ENCODE results near the gene RPL10A.
A peak's percentile ranks its signal among the peaks of the same experiment; 100 is the strongest.

RPL10A gene

GRCh38 chr6:35493307-35493983 lies 25.2 kb downstream of the RPL10A start:
- no peak for DNase-seq

DNA sequence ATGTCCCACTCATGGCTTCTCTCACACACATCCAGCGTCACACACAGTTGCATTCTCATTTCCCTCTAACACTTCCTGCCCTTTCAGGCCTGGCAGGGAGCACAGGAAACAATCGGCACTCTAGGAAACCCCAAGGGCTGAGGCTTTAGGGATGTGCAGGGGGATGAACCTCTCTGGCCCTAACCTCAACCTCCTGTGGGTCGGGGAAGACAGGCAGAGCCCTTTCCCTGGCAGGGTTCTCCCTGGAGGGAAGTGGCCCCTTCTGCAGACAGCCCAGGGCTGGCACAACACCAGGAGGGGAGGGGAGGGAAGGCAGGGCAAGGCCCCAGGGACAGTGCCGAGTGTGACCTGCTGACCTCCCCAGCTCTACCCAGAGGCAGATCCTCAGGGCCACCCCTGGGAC lies 26.0 kb downstream of the RPL10A start:
- no peak for DNase-seq

DNA sequence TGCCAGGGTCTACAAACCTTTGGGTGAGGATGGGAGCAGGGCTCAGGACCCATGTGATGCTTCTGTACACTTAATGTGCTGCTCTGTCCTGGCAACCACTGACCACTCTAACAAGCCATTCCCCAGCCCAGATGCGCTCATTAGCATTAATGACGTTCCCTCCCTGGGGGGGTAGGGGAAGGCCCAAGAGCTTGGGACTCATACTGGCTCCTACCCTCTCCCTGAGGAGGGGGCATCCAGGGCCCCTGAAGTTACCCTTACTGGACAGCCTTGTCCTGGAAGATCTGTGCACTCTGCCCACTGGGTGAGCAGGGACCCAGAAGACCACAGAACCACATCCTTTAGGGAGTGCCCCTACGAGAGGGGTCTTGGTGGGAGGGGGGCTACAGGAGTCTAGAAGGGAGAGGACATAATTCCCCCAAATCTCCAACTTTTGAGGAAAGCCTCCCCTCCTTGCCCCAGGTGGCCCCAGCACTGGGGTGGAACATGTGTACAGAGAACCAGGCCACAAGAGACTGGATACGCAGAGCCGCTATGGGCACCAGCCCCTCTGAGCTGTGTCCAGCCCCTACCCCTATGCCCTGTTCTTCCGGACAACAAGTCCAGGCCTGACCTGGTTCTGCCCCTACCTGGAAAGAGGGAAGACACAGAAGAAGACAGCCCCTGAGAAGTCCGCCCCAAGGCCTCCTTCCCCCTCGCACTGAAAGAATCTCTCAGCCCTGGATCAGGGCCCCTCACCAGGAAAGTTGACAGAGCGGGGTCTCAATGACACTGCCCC lies 27.2 kb downstream of the RPL10A start:
- no peak for DNase-seq

DNA sequence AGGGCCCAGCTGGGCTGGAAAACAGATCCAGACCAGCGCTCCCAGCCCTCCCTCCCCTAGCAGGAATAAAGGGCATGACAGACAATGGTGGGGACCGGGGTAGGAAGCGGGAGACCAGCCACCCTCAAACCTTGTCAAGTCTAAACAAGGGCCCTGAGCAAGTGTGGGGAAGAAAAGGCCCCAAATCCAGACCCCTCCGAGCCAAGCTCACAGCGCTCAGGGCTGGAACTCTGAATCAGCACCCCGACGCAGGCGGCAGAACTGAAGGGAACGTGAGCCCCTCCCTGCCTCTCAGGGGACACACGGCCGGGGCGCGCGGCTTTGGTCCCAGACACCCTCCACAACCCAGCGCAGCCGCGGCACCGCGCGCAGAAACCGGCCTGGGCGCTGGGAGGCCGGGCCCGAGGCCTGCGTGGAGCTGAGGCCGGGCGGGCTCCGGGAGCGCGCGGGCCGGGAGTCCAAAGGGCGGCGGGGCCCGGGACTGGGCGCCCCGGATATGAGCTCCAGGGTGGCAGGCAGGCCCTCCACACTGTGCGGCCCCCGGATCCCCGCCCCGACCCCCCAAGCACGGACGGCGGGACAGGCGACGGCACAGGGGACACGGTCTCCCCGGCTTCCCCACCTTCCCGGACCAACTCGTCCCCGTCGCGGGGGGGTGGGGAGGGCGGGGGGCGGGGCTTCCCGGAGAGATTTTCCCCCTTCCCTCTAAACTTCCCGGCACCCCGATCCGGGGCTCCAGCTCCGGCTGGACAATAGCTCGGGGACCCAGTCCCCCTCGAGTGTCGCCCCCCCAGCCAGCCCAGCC lies 28.0 kb downstream of the RPL10A start:
- DNase-seq, result no peak

GRCh38 chr6:35496841-35497570 lies 28.8 kb downstream of the RPL10A start, which contains the start of gene TEAD3:
Gene TEAD3, minus strand, starts transcription at chr6:35497079.
- peak; percentile 21 for DNase-seq

DNA sequence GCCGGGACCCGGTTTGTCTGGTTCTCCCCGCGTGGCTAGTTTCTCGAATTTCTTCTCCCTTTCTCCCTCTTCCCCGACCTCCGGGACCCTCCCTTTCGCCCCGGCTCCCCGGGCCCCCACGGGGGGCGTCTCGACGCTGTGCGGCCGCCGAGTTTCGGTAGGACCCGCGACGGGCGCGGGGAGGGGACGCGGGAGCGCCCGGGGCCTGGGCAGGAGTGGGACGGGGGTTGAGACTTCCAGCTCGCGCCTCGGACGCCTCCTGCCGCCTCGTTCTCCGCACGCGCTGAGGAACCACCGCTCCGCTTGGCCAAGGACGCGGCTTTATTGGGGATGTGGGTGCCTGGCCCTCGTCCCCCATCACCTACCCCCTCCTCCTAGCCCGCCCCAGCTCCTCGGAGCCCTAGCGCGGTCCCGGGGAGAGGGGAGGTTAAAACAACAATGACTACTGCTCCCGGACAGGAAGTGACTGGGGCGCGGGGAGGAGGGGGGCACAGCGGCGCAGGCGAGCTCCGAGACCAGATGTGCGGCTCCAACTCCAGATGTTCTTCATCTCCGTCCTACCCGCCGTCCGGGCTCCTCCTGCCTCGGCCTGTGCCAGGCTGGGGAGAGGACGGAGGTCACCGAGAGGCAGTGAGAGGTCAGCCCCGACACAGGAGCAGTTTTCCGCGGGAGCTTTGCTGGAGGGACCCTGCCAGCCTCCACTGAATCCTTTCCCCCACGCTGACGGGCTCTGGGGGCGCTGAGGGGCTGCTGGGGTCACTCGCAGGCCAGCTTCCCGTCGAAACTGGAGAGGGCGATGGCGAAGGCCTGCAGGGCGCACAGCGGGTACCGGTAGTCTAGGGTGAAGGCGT lies 29.6 kb downstream of the RPL10A start:
- peak; percentile 44 for DNase-seq

DNA sequence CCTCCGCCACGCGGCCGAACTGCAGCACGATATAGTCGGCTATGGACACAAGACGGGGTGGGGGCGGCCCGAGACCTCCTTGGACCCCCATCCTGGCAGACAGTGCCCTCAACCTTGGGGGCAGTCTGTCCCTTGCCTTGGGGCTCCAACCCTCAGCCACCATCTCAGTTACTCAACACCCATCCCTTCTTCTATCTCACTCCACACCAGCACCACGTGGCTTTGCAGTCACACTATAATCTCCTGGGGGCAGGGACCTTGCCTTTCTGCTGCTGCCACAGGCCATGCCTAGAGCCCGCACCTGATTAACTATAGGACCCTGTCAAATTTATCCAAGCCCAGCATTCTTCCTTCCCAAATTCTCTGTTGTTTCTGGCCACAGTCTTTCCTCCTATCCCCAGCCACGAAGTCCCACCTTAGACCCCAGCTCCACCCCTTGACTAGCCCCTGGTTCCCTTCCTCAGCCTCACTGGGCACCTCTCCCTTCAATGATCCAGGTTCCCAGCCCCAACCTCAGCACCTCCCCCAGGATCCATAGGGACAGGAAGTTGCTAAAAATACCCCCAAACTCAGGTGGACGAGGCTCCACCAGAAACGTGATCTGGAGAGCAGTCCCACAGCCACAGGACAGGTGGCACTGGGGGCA lies 30.3 kb downstream of the RPL10A start:
- DNase-seq, result no peak

GRCh38 chr6:35499372-35499771 lies 31.2 kb downstream of the RPL10A start:
- DNase-seq, result no peak

DNA sequence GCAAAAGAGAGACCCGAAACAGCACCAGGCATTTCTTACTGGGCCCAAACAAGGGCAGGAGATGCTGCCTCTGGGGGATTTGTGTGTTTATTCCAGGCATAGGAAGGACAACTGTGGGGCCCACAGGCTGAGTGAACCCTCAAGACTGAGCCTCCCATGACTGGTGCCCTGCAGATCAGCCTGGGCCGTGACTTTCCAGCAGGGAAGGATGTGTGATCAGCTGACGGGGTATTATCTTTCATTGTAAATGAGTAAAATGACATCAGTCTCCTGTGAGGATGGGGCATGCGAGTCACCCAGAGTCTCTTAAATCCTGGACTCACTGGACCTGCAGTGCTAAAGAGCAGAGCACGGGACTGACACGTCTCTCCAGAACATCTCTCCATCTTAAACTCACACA lies 32.6 kb downstream of the RPL10A start:
- DNase-seq, result no peak

DNA sequence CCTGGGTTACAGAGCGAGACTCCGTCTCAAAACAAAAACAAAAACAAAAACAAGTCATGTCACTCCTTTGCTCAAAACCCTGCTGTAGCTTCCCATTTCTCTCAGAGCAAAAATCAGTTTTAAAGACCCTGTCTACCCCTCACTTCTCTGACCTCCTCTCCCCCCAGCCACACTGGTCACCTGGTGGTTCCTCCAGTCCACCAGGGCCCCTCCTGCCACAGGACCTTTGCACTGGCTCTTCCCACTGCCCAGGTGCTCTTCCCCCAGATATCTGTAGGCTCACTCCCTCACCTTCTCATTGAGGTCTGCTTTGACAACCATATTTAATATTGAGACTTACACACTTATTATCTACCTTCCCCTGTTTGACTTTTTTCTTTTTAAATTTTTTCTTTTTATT lies 33.6 kb downstream of the RPL10A start:
- DNase-seq, result no peak

DNA sequence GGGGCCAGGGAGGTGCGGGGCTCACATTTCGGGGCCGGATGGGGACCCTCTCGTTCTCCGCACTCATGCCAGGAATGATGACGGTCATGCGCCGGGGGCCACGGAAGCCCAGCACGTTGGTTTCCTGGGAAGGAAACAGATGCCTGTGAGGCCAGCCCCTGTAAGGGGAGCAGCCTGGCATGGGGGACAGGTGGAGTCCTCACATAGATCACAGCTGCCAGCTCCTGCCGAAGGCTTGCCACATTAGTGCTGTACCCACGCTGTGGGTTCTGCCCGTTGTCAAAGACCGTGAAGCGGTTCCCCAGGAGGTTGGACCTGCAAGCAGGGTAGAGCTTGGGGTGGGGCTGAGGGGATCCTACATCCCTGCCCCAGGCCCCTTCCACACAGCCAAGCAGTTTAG lies 35.3 kb downstream of the RPL10A start:
- no peak for DNase-seq

GRCh38 chr6:35505999-35506412 lies 37.8 kb downstream of the RPL10A start:
- DNase-seq, result no peak

DNA sequence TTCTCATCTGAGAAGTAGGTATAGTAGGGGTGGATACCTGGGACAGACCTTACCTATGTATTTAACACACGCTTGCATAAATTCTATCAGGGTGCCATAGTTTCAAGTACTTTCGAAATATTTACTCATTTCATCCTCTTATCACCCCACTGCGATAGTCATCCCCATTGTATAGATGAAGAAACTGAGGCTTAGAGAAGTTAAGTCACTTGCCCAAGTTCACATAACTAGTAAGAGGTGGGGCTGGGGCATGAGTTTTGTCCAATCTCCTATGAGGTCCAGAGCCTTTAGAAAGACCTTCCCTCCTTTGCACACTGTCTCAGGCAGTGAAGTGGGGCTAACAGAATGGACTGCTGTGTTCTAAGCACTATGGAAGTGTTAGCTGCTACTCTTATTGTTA lies 38.3 kb downstream of the RPL10A start:
- DNase-seq, result no peak

DNA sequence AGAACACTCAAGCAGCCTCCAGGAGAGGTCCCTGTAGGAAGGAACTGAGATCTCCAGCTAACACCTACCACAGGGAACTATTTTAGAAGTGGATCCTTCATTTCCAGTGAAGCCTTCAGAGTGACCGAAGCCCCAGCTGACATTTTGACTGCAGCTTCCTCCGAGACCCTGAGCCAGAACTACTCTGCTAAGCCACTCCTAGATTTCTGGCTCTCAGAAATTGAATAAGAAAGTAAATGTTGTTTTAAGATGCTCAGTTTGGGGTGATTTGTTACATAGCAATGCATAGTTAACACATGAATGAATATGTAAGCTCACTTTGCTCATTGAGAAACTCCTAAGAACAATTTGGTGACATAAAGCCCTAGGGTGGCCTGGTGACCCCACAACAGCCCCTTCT lies 39.0 kb downstream of the RPL10A start:
- DNase-seq, result no peak

GRCh38 chr6:35508027-35508426 lies 39.8 kb downstream of the RPL10A start:
- no peak for DNase-seq

DNA sequence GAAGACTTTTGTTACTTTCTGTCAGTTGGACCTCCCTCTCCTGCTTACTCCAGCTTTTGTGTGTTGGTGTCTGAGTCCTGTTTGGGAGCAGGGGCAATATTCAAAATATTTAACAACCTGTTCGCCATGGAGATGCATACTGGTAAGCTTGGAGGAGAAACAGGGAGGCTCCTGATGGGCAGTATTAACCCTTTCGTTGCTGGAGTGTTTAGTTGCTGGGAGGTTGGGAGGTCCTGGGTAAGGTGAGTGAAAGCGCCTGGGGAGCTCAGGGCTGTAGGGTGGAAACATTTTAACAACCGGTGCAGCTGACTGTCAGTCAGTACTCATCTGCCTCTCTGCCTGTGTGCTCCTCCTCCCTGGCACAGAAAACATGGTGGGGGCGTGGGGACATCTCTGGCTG lies 40.3 kb downstream of the RPL10A start:
- DNase-seq, result no peak

GRCh38 chr6:35510916-35511561 lies 42.8 kb downstream of the RPL10A start:
- no peak for DNase-seq

DNA sequence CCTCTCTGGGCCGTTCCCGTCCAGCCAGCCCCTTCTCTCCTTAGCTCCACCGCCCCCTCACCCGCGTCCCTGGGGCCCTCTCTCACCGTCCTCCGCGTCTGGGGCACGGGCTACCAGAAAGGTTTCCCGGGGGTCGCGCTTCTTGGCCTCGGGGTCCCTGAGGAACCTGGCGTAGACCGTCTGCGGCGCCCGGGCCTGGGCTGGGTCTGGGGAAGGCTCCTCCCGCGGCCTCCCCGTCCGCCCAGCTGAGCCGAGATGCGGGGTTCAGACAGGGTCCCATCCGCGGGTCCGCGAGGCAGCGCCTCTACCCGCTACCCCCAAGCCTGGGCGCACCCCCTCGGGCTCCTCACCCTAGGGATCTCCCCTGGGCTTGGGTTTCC lies 43.4 kb downstream of the RPL10A start:
- no peak for DNase-seq

GRCh38 chr6:35512006-35512405 lies 43.8 kb downstream of the RPL10A start:
- DNase-seq, result no peak

DNA sequence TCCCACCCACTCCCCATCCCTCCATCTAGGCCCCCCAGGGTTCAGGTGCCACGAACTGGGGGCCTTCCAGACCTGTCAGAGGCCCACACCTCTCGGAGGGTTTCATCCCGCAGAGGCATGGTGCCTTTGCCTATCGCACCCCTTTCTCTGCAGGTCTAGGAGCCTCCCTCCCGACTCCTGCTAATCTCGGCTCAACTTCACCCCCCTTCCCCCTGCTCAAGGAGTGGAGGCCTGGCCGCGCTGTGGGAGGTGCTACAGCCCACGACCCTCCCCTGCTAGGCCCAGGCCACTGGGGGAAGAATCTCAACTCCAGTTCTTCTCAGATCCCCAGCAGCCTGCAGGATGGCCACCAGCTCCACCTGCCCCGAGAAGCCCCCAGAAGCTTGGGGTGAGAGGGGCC lies 44.5 kb downstream of the RPL10A start, which contains the start of gene TULP1:
TULP1 (minus strand) TSS at position 157 of the 400 bp plus-strand sequence; CDS start at position 119, 38 bp downstream.
- DNase-seq, result no peak

DNA sequence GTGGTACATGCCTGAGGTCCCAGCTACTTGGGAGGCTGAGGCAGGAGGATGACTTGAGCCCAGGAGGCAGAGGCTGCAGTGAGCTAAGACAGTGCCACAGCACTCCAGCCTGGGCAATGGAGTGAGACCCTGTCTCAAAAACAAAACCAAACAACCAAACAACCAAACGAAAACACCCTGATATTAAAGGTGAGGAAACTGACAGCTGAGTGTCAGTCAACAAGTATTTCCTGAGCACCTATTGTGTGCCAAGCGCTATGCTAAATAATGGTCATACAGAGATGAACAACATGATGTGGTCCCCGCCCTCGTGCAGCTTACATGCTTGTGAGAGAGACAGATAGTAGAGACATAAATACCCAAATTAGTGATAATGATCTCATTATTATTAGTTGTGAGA lies 46.4 kb downstream of the RPL10A start:
- no peak for DNase-seq

Data from activated gamma-delta T cell treated with Interleukin-2 at 50 U/mL for 16 hours (primary cell).